GM12865 (cell line): Measurements from ENCODE around the gene SHANK1.

Experiments
- DNase-seq: peaks from one replicate; pipeline ENCODE4 v3.0.0; 2010; ENCODE audit warnings: low read depth
- H3K4me3 ChIP-seq: 2 replicates; pipeline ENCODE4 v1.5.1; 2011; ENCODE audit warnings: mild to moderate bottlenecking, low read depth, low read length, control low read depth
- CTCF ChIP-seq: IDR thresholded peaks from 2 replicates; pipeline ENCODE4 v1.5.1; 2011; ENCODE audit warnings: low read length, control low read depth, low read depth, inconsistent platforms; ENCODE audit not compliant: insufficient read depth; ENCODE audit errors: missing control alignments

Gene SHANK1

GRCh38 chr19:50659318-50660087, 60.1 kb downstream of the SHANK1 start:
- no peak overlapping the region for H3K4me3 ChIP-seq
- DNase-seq: no peak
- TF ChIP-seq CTCF: no peak

GRCh38 chr19:50658441-50659317, 60.9 kb downstream of the SHANK1 start:
- TF ChIP-seq CTCF: no peak
- DNase-seq: no peak
- H3K4me3 ChIP-seq: no peak overlapping the region

GRCh38 chr19:50657712-50658440, 61.7 kb downstream of the SHANK1 start:
- TF ChIP-seq CTCF: no peak
- peak; percentile 69 for DNase-seq
- no peak overlapping the region for H3K4me3 ChIP-seq

GRCh38 chr19:50657222-50657669, 62.4 kb downstream of the SHANK1 start:
- DNase-seq: no peak
- TF ChIP-seq CTCF: no peak
- no peak overlapping the region for H3K4me3 ChIP-seq

GRCh38 chr19:50654882-50655281, 64.7 kb downstream of the SHANK1 start:
- TF ChIP-seq CTCF: no peak
- H3K4me3 ChIP-seq: no peak overlapping the region
- DNase-seq: no peak

- no peak for DNase-seq
- no peak for TF ChIP-seq CTCF
These were observed 66.9 kb downstream of the SHANK1 start for GRCh38 chr19:50652722-50653121.

More at GRCh38 chr19:50652722-50653121, 66.9 kb downstream of the SHANK1 start:
- no peak overlapping the region for H3K4me3 ChIP-seq
